K562 (cell line): ENCODE data around the gene GLIPR2. TPM values are rescaled to one million over a fixed set of nuclear protein-coding genes. Genes with fewer than 3 reads are reported as not detected.

Experiments
- ATAC-seq: fragments of 200-7000 bp; cut with Tn5 transposase; 3 replicates; pipeline ENCODE4 v1.9.1; 2020; ENCODE audit warnings: moderate library complexity
- BruUV-seq: library from RNA; stranded (reverse); fragments of 400-500 nt; replicated peaks from 2 replicates; lab custom pipeline; 2021; lab: Mats Ljungman, UMichigan
- CTCF ChIA-PET: fragments of 300-600 bp; formaldehyde crosslinking; extraction: SDS; loops from one replicate; lab custom pipeline; 2021; ENCODE audit warnings: low intra/inter-chr PET ratio; lab: Yijun Ruan, JAX
- POLR2A ChIA-PET: fragments of 300-600, 350-650 bp; sonication (Branson Sonifier 250); formaldehyde crosslinking; extraction: SDS; loops from one replicate; lab custom pipeline; 2021; ENCODE audit warnings: antibody characterized with exemption, inconsistent platforms; lab: Yijun Ruan, JAX
- DNase-seq, 4 experiments: peaks; one replicate each; pipeline versions ENCODE4 v3.0.0 to v3.0.0-alpha.2; 2011 to 2018; ENCODE audit warnings: low spot score in 3 of 4, mixed read lengths in 3 of 4; ENCODE audit errors: extremely low read depth in 1 of 4
- FAIRE-seq: peaks from 2 replicates; lab custom pipeline; 2011; peaks lifted over from hg19 to GRCh38; lab: Jason Lieb, UNC
- H2AFZ ChIP-seq: 2 replicates; pipeline ENCODE4 v1.6.0; 2011; ENCODE audit warnings: low read depth, low read length, control low read depth, inconsistent platforms
- H3K27ac ChIP-seq: fragments of 200-600 bp; 3 replicates; pipeline ENCODE4 v1.8.0; 2011; ENCODE audit warnings: low read depth, mild to moderate bottlenecking, control low read depth, inconsistent platforms, low read length, moderate library complexity, mixed read lengths; ENCODE audit errors: extremely low read depth
- H3K27me3 ChIP-seq, 2 experiments: fragments of 300-600 bp in 1 of 2; 2 replicates in 1 of 2; 3 replicates in 1 of 2; pipeline versions ENCODE4 v1.6.0 to v1.8.0; 2011; ENCODE audit warnings: inconsistent platforms in 2 of 2, low read length in 2 of 2, mild to moderate bottlenecking in 1 of 2, mixed read lengths in 1 of 2, moderate library complexity in 1 of 2; ENCODE audit not compliant: control insufficient read depth in 2 of 2, insufficient read depth in 2 of 2
- H3K36me3 ChIP-seq: fragments of 300-600 bp; 3 replicates; pipeline ENCODE4 v1.8.0; 2011; ENCODE audit warnings: mild to moderate bottlenecking, low read length, inconsistent platforms; ENCODE audit not compliant: control insufficient read depth, insufficient read depth
- H3K4me1 ChIP-seq, 2 experiments: fragments of 200-600 bp in 1 of 2; replicated peaks in 1 of 2; 2 replicates in 1 of 2; 3 replicates in 1 of 2; pipeline versions ENCODE4 v1.5.1 to v1.8.0; 2011; ENCODE audit warnings: inconsistent platforms in 2 of 2, low read length in 2 of 2, mild to moderate bottlenecking in 1 of 2, mixed read lengths in 1 of 2, moderate library complexity in 1 of 2; ENCODE audit not compliant: control insufficient read depth in 2 of 2, insufficient read depth in 2 of 2
- H3K4me2 ChIP-seq: 2 replicates; pipeline ENCODE4 v1.6.1; 2011; ENCODE audit warnings: low read length, control low read depth, inconsistent platforms, mixed read lengths; ENCODE audit not compliant: insufficient read depth
- H3K4me3 ChIP-seq: fragments of 200-600 bp; sonication (generic), shearing (Covaris generic); 2 replicates; pipeline ENCODE4 v1.5.1; 2016; ENCODE audit warnings: control low read depth, inconsistent platforms
- H3K79me2 ChIP-seq: fragments of 200-600 bp; 3 replicates; pipeline ENCODE4 v1.8.0; 2011; ENCODE audit warnings: low read length, inconsistent platforms; ENCODE audit not compliant: control insufficient read depth, insufficient read depth
- H3K9ac ChIP-seq, 2 experiments: 2 replicates each; pipeline versions ENCODE4 v1.6.0 to v1.6.1; 2011; ENCODE audit warnings: low read depth in 2 of 2, low read length in 2 of 2, control low read depth in 1 of 2, inconsistent platforms in 1 of 2, mild to moderate bottlenecking in 1 of 2, mixed read lengths in 1 of 2; ENCODE audit not compliant: insufficient read depth in 1 of 2
- H3K9me1 ChIP-seq: one replicate; pipeline ENCODE4 v1.6.0; 2011; ENCODE audit warnings: inconsistent platforms, mild to moderate bottlenecking, low read length, moderate library complexity; ENCODE audit not compliant: control insufficient read depth, insufficient read depth
- H3K9me3 ChIP-seq: replicated peaks from 2 replicates; pipeline ENCODE4 v1.5.1; 2011; ENCODE audit warnings: low read depth, low read length, inconsistent platforms; ENCODE audit not compliant: control insufficient read depth, insufficient read depth
- H4K20me1 ChIP-seq: replicated peaks from 2 replicates; pipeline ENCODE4 v1.6.1; 2011; ENCODE audit warnings: low read length, inconsistent platforms, mixed read lengths; ENCODE audit not compliant: control insufficient read depth, insufficient read depth
- BHLHE40 ChIP-seq: IDR thresholded peaks from 2 replicates; pipeline ENCODE4 v1.6.1; 2011; ENCODE audit warnings: low read length, improper control_type of control experiment
- LARP7 ChIP-seq: fragments of 450-650 bp; IDR thresholded peaks from 2 replicates; pipeline ENCODE4 v1.6.1; 2016
- RFX1 ChIP-seq: fragments of 450-650 bp; IDR thresholded peaks from 2 replicates; pipeline ENCODE4 v1.6.1; 2016; ENCODE audit warnings: mild to moderate bottlenecking, moderate library complexity
- TAF15 ChIP-seq: fragments of 200-400 bp; formaldehyde crosslinking; IDR thresholded peaks from 2 replicates; pipeline ENCODE4 v1.6.1; 2017; ENCODE audit warnings: mild to moderate bottlenecking, low read depth, low read length, moderate library complexity
- ZNF274 ChIP-seq: IDR thresholded peaks from 2 replicates; pipeline ENCODE4 v1.6.1; 2011; ENCODE audit warnings: low read depth, mild to moderate bottlenecking, low read length, moderate library complexity, borderline replicate concordance
- WGBS: fragments of 100-300 bp; shearing (Covaris generic); methylation state at CpG from one replicate; pipeline ENCODE4 v1.1.6; 2016; ENCODE audit warnings: low coverage, mixed read lengths; ENCODE audit not compliant: insufficient coverage; ENCODE audit errors: missing lambda C conversion rate; 5-methylcytosine and 5-hydroxymethylcytosine counted together
- in situ Hi-C: fragments of 300-500 bp; cut with MboI; formaldehyde crosslinking; loops from 4 replicates; pipeline ENCODE4 v1.15.0; 2018; ENCODE audit warnings: inconsistent platforms, mixed read lengths
- intact Hi-C: fragments of 100-400 bp; cut with micrococcal nuclease; formaldehyde crosslinking; loops from 2 replicates; pipeline ENCODE4 v1.14.2; 2022
- polyA plus RNA-seq, 8 experiments: library from polyadenylated mRNA; depleted of rRNA in 4 of 8; stranded (reverse) in 5 of 8; unstranded in 3 of 8; fragments of >200 nt; fragmentation: Nextera tagmentation in 2 of 8; fragmentation: Illumina TruSeq in 1 of 8; extraction: Ambion mirVana in 2 of 8; extraction: Trizol in 1 of 8; gene quantifications; 2 replicates each; pipeline versions ENCODE4 v1.2.1 to v1.2.3, GENCODE V29; 2011 to 2014; ENCODE audit warnings: inconsistent platforms in 1 of 8, missing spikeins in 1 of 8
- total RNA-seq, 7 experiments: library from RNA; depleted of rRNA in 6 of 7; stranded (reverse); fragments of >200 nt in 6 of 7; fragmentation: Illumina TruSeq in 2 of 7; extraction: Trizol in 2 of 7; gene quantifications; 2 replicates each; pipeline versions ENCODE4 v1.2.1 to v1.2.3, GENCODE V29; 2011 to 2021; ENCODE audit warnings: low replicate concordance in 1 of 7
- TF ChIP-seq, protein P1 (sequence below): fragments of 250-450 bp; sonication (Bioruptor Pico); IDR thresholded peaks from 2 replicates; pipeline ENCODE4 v1.8.0; 2022; ENCODE audit warnings: inconsistent platforms, mild to moderate bottlenecking, moderate library complexity, borderline replicate concordance

The GLIPR2 gene
- total and polyA plus RNA-seq, 9 of the 15 experiments (the other 6 are each of a cell fraction or from before 2014, with no cell fraction given): 1.4 to 8.8 (median 2.9) TPM

GRCh38 chr9:36154331-36154952 is 17.9 kb downstream of the GLIPR2 start:
- Histone ChIP-seq H3K9me1 (no peaks in the 10 kb centered on the region), H3K9ac (peak overlapping the region in 1 of 2 experiments; percentile 45; a peak in 1 of 4 replicates), H3K4me3 (no peak overlapping the region), H2AFZ (peak overlapping the region; percentile 25; the same call in 1 of the 2 replicates), H3K79me2 (no peaks in the 10 kb centered on the region), H4K20me1 (no peaks in the 10 kb centered on the region), H3K27me3 (no peaks in the 10 kb centered on the region), H3K9me3 (0 out of 2 replicates have a peak, but pooled peaks cover 1% of the 10 kb centered on the region), H3K27ac (no peak overlapping the region)
- FAIRE-seq: no peak
- WGBS: 24% methylated on average over 11 of the region's 11 CpGs
- DNase-seq: no peak
- no peak for ATAC-seq
- intact Hi-C loops (no loop called here), in situ Hi-C loops (no loop called here)
- BruUV-seq: no TSS peak
- POLR2A ChIA-PET: interaction anchor here (0.8 to 1.1 kb wide), 2 partner anchors 12 to 16 kb away, joined by 3 to 4 read pairs; no protein-coding TSS in a partner anchor
- TF ChIP-seq BHLHE40 (peak; percentile 71; the same call in 1 of the 2 replicates), ZNF274 (no peak), LARP7 (no peak), TAF15 (no peak), RFX1 (peak; percentile 23; the same call in 1 of the 2 replicates)
- TF ChIP-seq, protein P1, sequence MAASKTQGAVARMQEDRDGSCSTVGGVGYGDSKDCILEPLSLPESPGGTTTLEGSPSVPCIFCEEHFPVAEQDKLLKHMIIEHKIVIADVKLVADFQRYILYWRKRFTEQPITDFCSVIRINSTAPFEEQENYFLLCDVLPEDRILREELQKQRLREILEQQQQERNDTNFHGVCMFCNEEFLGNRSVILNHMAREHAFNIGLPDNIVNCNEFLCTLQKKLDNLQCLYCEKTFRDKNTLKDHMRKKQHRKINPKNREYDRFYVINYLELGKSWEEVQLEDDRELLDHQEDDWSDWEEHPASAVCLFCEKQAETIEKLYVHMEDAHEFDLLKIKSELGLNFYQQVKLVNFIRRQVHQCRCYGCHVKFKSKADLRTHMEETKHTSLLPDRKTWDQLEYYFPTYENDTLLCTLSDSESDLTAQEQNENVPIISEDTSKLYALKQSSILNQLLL (CRISPR knock-in tag): no peak
- TF ChIP-seq, all 486 proteins: peak for 2
- CTCF ChIA-PET: no interaction called here
- Histone ChIP-seq H3K36me3 (no peaks in the 10 kb centered on the region), H3K4me2 (no peak overlapping the region), H3K4me1 (peaks cover under 1 to 3% of the 10 kb centered on the region in 2 experiments; a peak in 4 of 5 replicates)
